ENCODE results near the gene RSRC1.

DNA sequence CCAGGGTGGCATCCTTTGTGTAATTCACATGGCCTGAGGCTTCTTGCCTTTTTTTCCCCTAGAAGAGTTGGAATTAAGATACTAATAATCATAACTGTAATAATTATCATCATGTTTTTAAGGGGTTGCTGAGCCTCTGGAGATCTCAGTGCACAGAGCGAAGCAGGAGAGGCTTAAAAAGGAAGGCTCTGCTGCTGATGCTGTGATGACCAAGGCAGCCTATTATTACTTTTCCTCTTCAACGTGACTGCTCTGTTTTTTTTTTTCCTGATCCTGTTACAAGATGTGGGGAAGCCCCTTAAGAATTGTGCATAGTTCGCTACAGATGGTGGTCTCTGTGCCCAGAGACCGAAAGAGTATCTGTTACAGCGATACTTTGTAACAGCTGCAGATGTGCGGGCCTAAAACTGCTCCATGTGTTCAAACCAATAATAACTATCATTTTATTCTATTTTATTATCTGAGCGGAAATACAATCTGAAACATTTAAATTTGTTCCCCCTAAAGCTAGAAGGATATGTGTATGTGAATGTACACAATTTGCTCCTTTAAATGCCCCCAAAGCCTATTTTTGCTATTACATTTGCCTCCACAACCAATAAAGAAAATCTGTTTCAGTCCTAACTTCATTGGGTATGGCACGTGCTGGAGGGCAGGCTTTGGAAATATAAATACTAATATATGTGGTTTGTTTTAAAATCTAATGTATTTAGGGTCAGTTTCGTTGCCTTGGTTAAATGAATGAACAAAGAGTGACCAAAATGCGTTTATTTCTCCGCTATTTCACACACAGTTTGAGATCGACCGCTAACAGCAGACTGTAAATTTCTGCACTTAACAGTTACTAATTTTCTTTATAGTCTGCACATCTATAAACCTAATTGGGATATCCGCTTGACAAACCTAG is 8.3 kb upstream of the RSRC1 start:
- TF ChIP-seq, protein P1, sequence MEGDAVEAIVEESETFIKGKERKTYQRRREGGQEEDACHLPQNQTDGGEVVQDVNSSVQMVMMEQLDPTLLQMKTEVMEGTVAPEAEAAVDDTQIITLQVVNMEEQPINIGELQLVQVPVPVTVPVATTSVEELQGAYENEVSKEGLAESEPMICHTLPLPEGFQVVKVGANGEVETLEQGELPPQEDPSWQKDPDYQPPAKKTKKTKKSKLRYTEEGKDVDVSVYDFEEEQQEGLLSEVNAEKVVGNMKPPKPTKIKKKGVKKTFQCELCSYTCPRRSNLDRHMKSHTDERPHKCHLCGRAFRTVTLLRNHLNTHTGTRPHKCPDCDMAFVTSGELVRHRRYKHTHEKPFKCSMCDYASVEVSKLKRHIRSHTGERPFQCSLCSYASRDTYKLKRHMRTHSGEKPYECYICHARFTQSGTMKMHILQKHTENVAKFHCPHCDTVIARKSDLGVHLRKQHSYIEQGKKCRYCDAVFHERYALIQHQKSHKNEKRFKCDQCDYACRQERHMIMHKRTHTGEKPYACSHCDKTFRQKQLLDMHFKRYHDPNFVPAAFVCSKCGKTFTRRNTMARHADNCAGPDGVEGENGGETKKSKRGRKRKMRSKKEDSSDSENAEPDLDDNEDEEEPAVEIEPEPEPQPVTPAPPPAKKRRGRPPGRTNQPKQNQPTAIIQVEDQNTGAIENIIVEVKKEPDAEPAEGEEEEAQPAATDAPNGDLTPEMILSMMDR (IDR thresholded peaks at IDR 0.05; ENCODE audit: low read depth, low read length), result no peak
- TF ChIP-seq EZH2phosphoT487 (IDR thresholded peaks at IDR 0.05; ENCODE audit: low read depth), result no peak
